GM18870 (cell line): Measurements from ENCODE around the gene PTPN5.
"Not testable (repeated sequence)": the region's sequence is repeated elsewhere in the genome, so short reads cannot be mapped to it uniquely, and the experiment has no call there.

Source experiments
- ATAC-seq: cut with Tn5 transposase; IDR thresholded peaks from one replicate; pipeline ENCODE4 v1.9.1; 2021; ENCODE audit warnings: moderate library complexity; ENCODE audit not compliant: unreplicated experiment

The PTPN5 gene

GRCh38 chr11:18692941-18693760 is 98.4 kb downstream of the PTPN5 start:
- no peak for ATAC-seq

- not testable (repeated sequence) for ATAC-seq
These were observed 100.0 kb downstream of the PTPN5 start for GRCh38 chr11:18691467-18692140.

GRCh38 chr11:18684267-18684666 is 107.3 kb downstream of the PTPN5 start:
- no peak for ATAC-seq

- ATAC-seq: no peak
These were observed 109.1 kb downstream of the PTPN5 start for GRCh38 chr11:18682466-18682865.

GRCh38 chr11:18681949-18682348 is 109.6 kb downstream of the PTPN5 start:
- not testable (repeated sequence) for ATAC-seq
